ENCODE results near the gene SLAMF7.

SLAMF7 gene

GRCh38 chr1:160747717-160748116 is 8.7 kb downstream of the SLAMF7 start:
- DNase-seq: no peak

DNA sequence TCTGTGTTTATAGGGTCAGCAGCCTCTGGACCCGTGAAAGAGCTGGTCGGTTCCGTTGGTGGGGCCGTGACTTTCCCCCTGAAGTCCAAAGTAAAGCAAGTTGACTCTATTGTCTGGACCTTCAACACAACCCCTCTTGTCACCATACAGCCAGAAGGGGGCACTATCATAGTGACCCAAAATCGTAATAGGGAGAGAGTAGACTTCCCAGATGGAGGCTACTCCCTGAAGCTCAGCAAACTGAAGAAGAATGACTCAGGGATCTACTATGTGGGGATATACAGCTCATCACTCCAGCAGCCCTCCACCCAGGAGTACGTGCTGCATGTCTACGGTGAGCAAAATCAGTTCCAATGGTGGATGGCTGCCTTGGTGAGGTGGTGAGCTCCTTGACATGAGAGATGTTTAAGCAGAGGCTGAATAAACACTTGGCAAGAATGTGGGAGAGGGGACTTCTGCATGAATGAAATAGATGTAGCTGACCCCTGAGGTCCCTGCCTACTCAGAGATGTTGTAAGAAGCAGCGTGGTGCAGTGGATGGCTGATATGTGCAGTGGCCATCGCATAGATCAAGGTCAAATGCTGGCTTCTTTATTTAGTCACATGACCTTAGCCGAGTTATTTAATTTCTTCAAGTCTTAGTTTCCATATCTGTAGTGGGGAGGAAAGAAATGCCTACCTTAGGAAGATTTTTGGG is 9.3 kb downstream of the SLAMF7 start:
- no peak for DNase-seq

DNA sequence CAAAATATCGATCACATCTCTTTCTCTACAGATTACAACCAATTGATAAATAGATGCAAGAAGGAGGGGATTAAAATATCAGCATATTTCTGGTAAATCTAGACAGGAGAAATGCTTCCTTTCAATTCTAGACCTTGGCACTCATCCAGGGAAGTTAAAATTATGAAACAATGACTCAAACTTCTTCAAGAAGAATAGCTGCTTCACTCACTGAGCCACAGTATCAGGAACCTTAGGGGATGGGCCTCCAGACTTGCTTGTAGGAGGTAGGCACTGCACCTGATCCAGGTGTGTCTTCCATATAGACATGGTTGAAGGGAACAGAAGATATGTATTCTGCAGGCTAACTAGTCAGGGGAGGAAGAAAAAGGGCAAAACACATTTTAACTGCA is 9.8 kb downstream of the SLAMF7 start:
- DNase-seq: no peak

- no peak for DNase-seq
Observed at GRCh38 chr1:160750608-160751007, 11.6 kb downstream of the SLAMF7 start.

DNA sequence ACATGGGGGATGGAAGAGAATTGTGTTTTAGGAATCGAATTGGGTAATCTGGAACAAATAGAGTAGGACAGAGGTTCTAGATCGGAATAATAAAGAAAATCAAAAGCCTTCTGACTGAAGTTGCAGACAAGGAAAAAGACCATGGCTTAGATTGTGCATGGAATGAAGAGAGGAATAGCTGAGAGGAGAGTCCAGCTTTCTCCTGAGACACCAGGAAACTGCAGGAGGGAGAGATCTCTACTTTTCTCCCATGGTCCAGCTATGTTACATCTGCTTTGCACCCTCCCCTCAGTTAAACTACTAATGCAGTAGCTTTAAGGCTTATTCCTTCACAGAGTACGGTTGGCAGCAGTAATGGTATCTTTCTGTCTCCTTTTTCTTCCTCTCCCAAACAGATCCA is 13.4 kb downstream of the SLAMF7 start:
- no peak for DNase-seq

DNA sequence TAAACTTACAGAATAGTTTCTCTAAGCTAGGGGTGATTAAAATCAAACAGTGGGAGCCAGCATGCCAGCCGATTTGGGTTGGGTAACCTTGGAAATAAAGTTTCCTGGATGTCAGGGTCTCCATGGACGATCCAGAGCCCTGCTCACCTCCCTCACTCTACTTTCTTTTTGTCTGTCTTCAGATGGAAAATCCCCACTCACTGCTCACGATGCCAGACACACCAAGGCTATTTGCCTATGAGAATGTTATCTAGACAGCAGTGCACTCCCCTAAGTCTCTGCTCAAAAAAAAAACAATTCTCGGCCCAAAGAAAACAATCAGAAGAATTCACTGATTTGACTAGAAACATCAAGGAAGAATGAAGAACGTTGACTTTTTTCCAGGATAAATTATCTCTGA is 13.9 kb downstream of the SLAMF7 start:
- no peak for DNase-seq

GRCh38 chr1:160753594-160753993 is 14.5 kb downstream of the SLAMF7 start:
- DNase-seq: no peak

DNA sequence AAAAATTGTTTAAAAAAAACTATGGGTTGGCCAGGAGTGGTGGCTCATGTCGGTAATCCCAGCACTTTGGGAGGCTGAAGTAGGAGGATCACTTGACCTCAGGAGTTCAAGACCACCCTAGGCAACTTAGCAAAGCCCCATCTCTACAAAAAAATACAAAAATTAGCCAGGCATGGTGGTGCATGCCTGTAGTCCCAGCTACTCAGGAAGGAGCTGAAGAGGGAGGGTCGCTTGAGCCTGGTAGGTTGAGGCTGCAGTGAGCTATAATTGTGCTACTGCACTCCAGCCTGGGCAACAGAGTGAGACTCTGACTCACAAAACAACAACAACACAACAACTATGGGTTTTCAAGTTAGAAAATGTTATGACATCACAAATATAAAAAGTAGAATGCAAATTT is 16.4 kb downstream of the SLAMF7 start:
- no peak for DNase-seq

DNA sequence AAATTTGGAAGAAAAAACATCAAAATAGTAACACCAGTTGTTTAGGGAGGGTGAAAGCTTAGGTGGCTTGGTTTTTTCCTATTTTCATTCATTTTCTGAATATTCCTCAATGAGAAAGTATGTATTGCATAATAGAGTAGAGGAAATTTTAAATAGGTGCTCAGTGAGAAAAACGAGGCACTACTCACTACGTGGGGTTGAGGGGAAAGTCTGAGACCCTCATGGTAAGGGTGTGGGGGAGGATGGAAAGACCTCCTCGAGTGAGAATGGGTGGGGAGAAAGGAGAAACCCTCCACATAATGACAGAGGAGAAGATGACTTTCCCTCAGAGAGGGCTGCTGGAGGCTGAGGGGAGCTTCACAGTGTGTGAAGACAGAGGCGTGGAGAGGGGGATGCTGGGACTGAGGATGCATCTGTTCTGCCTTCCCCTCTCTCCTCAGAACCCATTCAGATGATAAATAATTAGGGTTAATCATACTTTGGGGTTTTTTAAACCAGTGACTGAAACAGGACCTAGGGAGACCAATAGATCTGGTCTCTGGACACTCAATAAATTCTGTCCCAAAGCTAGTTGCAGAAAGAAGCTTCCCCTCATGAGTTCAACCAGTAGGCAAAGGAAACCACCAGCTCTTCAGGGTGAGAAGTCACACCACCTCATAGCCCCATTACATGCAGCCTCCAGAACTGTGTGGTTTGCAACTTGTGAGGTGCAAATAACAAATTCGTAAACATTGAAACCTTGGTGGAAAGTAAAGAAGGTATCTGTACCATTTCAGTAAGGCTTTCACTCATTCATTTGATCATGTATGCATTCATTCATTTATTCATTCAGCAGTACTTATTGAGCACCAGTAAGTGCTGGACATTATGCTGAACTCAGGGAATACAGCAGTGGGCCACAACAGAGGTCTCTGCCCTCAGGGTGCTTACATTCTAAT is 17.1 kb downstream of the SLAMF7 start:
- DNase-seq: no peak

- DNase-seq: no peak
Observed at GRCh38 chr1:160756849-160757201, 17.8 kb downstream of the SLAMF7 start.

GRCh38 chr1:160758521-160758920 is 19.5 kb downstream of the SLAMF7 start:
- DNase-seq: no peak

GRCh38 chr1:160759740-160760139 is 20.7 kb downstream of the SLAMF7 start:
- DNase-seq: no peak

- DNase-seq: no peak
Observed at GRCh38 chr1:160761046-160761445, 22.0 kb downstream of the SLAMF7 start.

- DNase-seq: no peak
Observed at GRCh38 chr1:160761886-160762285, 22.8 kb downstream of the SLAMF7 start.

DNA sequence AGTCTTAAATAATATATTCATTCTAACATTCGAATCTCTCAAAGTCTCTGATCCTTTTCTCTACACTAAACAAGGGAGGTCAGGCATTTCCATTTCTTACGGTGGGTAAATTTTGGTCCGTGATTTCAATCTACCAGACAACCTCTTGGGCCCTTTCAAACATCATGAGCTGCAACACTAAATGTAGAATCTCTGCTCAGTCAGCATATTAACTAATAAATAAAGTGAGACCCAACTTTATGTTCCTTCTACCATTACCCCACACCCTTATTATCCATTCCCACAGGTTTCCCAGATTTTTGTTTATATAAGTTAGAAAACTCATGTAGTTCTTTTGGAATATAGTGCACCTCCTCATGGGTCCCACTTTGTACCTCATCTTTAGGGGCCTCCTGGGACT is 24.9 kb downstream of the SLAMF7 start:
- no peak for DNase-seq

GRCh38 chr1:160767395-160768294 is 28.6 kb downstream of the SLAMF7 start:
- no peak for DNase-seq

DNA sequence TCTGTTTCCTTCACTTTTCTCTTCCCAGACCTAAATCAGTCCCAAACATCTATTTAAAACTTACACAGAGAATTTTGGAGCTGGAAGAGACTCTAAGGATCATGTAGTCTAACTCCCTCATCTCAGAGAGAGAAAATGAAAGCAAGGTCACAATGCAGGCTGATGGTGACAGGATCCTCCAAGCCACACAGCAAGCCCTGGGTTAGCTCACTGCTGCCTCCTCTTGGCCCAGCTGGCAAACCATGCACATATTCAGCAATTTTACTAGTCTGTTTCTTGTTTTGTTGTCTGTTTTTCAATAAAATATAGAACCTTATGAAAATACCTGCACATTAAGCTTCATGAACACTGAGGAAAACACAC is 29.2 kb downstream of the SLAMF7 start:
- DNase-seq: peak; percentile 72

GRCh38 chr1:160772331-160772730 is 33.3 kb downstream of the SLAMF7 start:
- DNase-seq: no peak

DNA sequence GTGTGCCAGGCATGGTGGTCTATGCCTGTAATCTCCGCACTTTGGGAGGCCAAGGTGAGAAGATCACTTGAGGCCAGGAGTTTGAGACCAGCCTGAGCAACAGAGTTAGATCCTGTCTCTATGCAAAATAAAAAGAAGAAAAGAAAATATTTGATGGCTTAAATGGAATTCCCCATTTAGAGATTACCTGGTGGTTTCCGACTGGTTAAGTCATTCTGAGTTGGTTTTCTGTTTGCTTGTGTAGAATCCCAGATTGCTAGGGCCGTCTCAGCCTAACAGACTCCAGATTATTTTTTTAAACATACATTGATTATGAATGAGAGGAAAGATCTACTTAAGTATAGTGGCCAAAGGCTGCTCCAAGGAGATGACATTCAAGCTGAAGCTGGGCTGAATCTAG is 34.0 kb downstream of the SLAMF7 start:
- DNase-seq: no peak

- no peak for DNase-seq
Observed at GRCh38 chr1:160774886-160775719, 36.1 kb downstream of the SLAMF7 start.

DNA sequence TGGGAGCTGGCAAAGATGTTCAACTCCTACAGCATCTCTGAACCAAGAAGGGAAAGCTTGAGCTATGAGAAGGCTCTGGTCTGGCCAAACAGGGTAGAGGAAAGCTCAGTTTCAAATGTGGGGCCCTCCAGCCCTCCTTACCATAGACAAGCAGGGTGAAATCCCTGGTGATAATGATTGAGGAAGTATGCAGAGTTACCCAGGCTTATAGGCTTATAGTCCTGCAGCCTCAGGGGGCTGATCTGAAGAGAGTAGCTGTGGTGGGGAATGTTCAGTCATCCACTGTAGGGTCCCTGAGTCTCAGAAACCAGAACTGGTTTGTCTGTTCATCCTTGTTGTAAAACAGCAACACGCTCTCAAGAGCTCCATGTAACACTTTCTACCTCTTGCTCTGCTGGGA is 37.1 kb downstream of the SLAMF7 start:
- no peak for DNase-seq

GRCh38 chr1:160777486-160778089 is 38.5 kb downstream of the SLAMF7 start:
- DNase-seq: peak; percentile 36
